ENCODE results near the gene NAPA. TPM values are rescaled to one million over a fixed set of nuclear protein-coding genes. Genes with fewer than 3 reads are reported as not detected.

NAPA gene
- polyA plus RNA-seq, 3 donors, result 77.5 to 135 (median 111) TPM

DNA sequence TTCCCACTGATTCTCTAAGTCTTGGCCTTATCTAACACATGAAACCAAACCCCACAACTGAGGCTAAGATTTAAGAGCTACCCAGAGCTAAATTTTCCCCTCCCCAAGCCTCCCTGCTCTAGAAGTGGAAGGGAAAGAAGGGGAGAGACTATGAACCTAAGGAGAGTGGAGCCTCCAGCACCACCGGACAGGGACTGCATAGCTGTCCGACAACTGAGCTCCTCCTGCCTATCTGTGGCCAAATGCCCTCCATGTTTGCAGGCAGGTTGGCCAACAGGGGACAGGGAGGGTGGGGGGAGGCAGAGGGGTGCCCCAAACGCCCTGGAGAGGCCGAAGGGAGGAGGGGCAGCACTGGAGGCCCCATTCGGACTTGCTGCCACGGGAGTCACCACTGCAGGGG, 6.0 kb upstream of the NAPA start:
- H3K9ac ChIP-seq (ENCODE audit: insufficient read depth, low read length, poor library complexity, severe bottlenecking), result peak overlapping the region; percentile 12
- Mint-ChIP-seq H3K27me3 (ENCODE audit: low read depth in 3 of 3) (peaks cover 24 to 39% (median 28%) of the 10 kb centered on the region in 3 donors), H3K9me3 (peaks cover 0 to 1% (median 0%) of the 10 kb centered on the region in 7 donors), H3K27ac (no peak overlapping the region), H3K4me1 (peaks cover 13% of the 10 kb centered on the region), H3K36me3 (no peaks in the 10 kb centered on the region), H3K4me3 (no peak overlapping the region)
- no peaks in the 10 kb centered on the region for H3K36me3 ChIP-seq (replicated peaks in 1 of 2; ENCODE audit: control insufficient read depth in 1 of 2, insufficient read depth in 2 of 2, low read length in 2 of 2)
- H3K4me3 ChIP-seq (replicated peaks in 1 of 3; ENCODE audit: low read depth in 2 of 3, low read length in 3 of 3), result no peak overlapping the region
- no peak overlapping the region for H2AFZ ChIP-seq (ENCODE audit: insufficient read depth, low read depth, low read length, poor library complexity, severe bottlenecking)
- H4K20me1 ChIP-seq (ENCODE audit: insufficient read depth, low read length), result no peaks in the 10 kb centered on the region
- H3K27me3 ChIP-seq (ENCODE audit: control insufficient read depth in 2 of 2, insufficient read depth in 2 of 2, low read length in 2 of 2), result peaks cover 0 to 16% of the 10 kb centered on the region in 2 donors
- no peak overlapping the region for H3K27ac ChIP-seq (ENCODE audit: low read depth in 1 of 2, low read length in 2 of 2)
- WGBS (ENCODE audit: insufficient coverage), result 98% methylated on average over 6 of the region's 6 CpGs
- TF ChIP-seq, protein P1, sequence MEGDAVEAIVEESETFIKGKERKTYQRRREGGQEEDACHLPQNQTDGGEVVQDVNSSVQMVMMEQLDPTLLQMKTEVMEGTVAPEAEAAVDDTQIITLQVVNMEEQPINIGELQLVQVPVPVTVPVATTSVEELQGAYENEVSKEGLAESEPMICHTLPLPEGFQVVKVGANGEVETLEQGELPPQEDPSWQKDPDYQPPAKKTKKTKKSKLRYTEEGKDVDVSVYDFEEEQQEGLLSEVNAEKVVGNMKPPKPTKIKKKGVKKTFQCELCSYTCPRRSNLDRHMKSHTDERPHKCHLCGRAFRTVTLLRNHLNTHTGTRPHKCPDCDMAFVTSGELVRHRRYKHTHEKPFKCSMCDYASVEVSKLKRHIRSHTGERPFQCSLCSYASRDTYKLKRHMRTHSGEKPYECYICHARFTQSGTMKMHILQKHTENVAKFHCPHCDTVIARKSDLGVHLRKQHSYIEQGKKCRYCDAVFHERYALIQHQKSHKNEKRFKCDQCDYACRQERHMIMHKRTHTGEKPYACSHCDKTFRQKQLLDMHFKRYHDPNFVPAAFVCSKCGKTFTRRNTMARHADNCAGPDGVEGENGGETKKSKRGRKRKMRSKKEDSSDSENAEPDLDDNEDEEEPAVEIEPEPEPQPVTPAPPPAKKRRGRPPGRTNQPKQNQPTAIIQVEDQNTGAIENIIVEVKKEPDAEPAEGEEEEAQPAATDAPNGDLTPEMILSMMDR (IDR thresholded peaks at IDR 0.05), result no peak
- no peaks in the 10 kb centered on the region for H3K9me3 ChIP-seq (replicated peaks in 1 of 2; ENCODE audit: control insufficient read depth in 1 of 2, insufficient read depth in 1 of 2, low read length in 2 of 2)
- no peak for DNase-seq
- H3K4me1 ChIP-seq (ENCODE audit: control insufficient read depth in 1 of 2, insufficient read depth in 2 of 2, low read length in 2 of 2), result peaks cover 8 to 9% of the 10 kb centered on the region in 2 donors
- no peak overlapping the region for H3K4me2 ChIP-seq (replicated peaks; ENCODE audit: extremely low read depth, low read length, poor library complexity, severe bottlenecking)
- no peaks in the 10 kb centered on the region for H3K79me2 ChIP-seq (ENCODE audit: insufficient read depth, low read length)
- intact Hi-C loops (cut with micrococcal nuclease), result no loop called here

DNA sequence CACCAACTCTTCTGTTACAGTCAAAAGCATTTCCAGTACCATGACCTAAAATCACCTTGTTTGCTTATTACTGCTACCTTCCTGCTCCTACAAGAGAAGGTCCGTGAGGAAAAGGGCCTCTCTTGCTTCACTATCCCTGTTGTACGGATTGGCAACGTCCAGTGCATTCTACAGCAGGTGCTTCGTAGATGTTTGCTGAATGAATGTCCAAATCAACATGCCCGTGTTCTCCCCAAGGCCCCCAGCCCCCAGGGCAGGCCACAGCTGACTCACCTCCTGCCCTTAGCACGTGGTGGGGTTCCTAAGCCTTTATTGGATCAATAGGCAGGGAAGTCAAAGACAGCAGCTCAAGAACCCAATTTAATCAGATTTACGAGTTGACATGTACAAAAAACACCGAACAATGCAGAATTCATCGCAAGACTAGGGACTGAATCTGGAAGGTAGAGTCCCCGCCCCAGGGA, 5.5 kb upstream of the NAPA start:
- Histone ChIP-seq H3K9ac (ENCODE audit: insufficient read depth, low read length, poor library complexity, severe bottlenecking) (no peak overlapping the region), H3K4me1 (ENCODE audit: control insufficient read depth in 1 of 2, insufficient read depth in 2 of 2, low read length in 2 of 2) (peaks cover 10 to 12% of the 10 kb centered on the region in 2 donors), H3K4me2 (replicated peaks; ENCODE audit: extremely low read depth, low read length, poor library complexity, severe bottlenecking) (no peak overlapping the region), H3K9me3 (replicated peaks in 1 of 2; ENCODE audit: control insufficient read depth in 1 of 2, insufficient read depth in 1 of 2, low read length in 2 of 2) (no peaks in the 10 kb centered on the region), H3K27ac (ENCODE audit: low read depth in 1 of 2, low read length in 2 of 2) (no peak overlapping the region), H3K79me2 (ENCODE audit: insufficient read depth, low read length) (no peaks in the 10 kb centered on the region), H3K36me3 (replicated peaks in 1 of 2; ENCODE audit: control insufficient read depth in 1 of 2, insufficient read depth in 2 of 2, low read length in 2 of 2) (no peaks in the 10 kb centered on the region), H3K27me3 (ENCODE audit: control insufficient read depth in 2 of 2, insufficient read depth in 2 of 2, low read length in 2 of 2) (peaks cover 0 to 16% of the 10 kb centered on the region in 2 donors), H2AFZ (ENCODE audit: insufficient read depth, low read depth, low read length, poor library complexity, severe bottlenecking) (no peak overlapping the region), H3K4me3 (replicated peaks in 1 of 3; ENCODE audit: low read depth in 2 of 3, low read length in 3 of 3) (no peak overlapping the region), H4K20me1 (ENCODE audit: insufficient read depth, low read length) (no peaks in the 10 kb centered on the region)
- intact Hi-C loops (cut with micrococcal nuclease), result no loop called here
- no peaks in the 10 kb centered on the region for H3K36me3 Mint-ChIP-seq
- H3K27me3 Mint-ChIP-seq (ENCODE audit: low read depth in 3 of 3), result peaks cover 24 to 39% (median 24%) of the 10 kb centered on the region in 3 donors
- H3K4me1 Mint-ChIP-seq, result peaks cover 16% of the 10 kb centered on the region
- H3K27ac Mint-ChIP-seq, result no peak overlapping the region
- H3K4me3 Mint-ChIP-seq, result no peak overlapping the region
- H3K9me3 Mint-ChIP-seq, result peaks cover 0 to 1% (median 0%) of the 10 kb centered on the region in 7 donors
- TF ChIP-seq, protein P1 (IDR thresholded peaks at IDR 0.05), result no peak
- WGBS (ENCODE audit: insufficient coverage), result 94% methylated on average over 10 of the region's 10 CpGs
- DNase-seq, result no peak

All from CD14-positive monocyte (primary cell).